GM19397 (cell line): ENCODE measurements around the gene RNF157.

Experiments
- ATAC-seq: cut with Tn5 transposase; IDR thresholded peaks from one replicate; pipeline ENCODE4 v1.9.1; 2021; ENCODE audit warnings: mild to moderate bottlenecking, moderate library complexity; ENCODE audit not compliant: unreplicated experiment

RNF157 gene

DNA sequence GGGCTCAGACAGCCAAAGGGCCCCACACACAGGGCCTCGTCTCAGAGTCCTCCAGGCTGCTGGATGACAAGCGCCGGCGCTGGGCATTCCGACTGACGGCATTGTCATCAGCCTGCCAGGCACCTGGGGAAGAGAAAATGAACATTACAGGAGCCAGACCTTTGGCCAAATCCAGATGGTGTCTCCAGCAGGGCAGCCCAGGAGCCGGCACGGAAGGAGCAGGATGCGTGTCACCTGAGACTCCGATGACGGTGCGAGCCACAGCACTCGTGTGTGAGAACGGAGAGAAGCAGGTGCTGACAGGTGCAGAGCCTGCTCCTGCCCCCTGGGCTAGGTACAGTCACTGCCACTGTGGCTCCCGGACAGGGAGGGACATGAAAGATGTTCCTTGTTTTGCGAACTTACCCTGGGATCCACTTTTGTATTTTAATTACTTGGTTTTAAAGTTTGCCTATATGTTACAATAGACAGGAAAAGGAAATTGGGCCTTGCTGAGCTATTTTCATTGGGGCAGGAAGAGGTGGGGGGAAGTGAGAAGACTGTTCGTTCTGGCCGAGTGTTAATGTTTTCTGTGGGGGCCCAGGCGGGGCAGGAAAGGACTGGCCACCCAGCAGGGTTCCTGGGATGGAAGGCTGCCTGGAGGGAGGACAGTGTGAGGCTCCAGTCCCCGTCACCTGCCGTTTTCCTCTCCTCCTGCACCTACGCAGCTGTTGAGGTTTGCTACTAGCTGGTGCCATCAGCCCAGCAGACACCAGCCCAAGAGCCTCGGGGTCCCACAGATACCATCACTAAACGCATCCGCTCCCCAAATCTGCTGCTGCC is 94.9 kb downstream of the RNF157 start:
- no peak for ATAC-seq

GRCh38 chr17:76142585-76143041 is 97.7 kb downstream of the RNF157 start:
- ATAC-seq = no peak

DNA sequence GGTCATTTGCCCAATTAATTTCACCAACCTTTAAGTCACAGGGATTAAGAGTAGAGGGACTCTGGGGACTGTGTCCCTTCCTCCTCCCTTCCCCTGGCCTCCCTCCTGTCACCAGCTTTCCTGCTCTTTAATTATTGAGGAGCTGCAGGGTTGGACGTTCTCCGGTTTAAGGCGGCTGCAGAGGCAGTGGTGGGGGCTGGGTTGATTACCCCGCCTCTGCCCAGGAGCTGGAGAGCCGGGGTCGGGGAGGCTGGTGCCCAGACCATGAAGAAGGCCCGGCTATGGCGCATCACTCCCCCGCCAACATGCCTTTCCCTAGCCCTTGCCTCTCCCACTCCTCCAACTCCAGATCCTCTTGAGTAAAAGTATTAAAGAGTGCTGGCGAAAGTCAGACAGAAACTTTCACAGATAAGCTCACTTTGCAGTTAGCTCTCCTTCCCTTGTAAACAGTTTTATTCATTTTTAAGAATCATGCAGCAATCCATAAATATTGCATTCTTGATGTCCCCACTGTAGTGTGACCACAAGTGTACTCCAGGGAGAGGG is 98.2 kb downstream of the RNF157 start:
- no peak for ATAC-seq

GRCh38 chr17:76141212-76142038 is 98.9 kb downstream of the RNF157 start, which contains the start of gene FOXJ1:
FOXJ1 (minus strand) TSS chr17:76141245; CDS start chr17:76140395, 850 bp downstream.
- ATAC-seq = peak; percentile 70

DNA sequence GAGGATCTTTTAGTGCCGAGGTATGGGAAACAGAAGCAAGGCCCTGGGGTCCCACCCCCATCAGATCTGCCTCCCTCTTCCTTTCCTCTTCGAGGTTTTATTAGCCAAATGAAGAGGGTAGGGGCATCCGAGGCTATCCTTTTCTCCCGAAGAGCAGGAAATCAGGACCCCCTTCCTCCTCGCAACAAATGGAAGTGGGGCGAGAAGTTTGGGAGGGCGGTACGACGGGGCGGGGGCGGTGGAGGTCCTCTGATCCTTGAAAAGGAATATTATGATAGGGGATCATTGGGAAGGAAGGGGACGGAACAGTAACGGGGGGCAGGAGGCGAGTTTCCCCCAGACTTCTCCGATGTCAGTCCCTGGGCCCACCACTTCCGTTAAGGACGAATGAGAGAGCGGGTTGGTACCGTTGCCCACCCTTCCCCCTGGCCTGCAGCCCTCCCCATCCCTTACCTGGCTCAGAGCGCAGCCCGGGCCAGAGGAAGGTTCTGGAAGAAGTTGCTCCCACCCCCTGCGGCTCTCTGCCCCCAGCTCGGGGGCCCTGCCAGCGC is 99.6 kb downstream of the RNF157 start:
- ATAC-seq = no peak

GRCh38 chr17:76139801-76140660 is 100.3 kb downstream of the RNF157 start:
- ATAC-seq = no peak

- no peak for ATAC-seq
Observed at GRCh38 chr17:76138896-76139752, 101.2 kb downstream of the RNF157 start.

DNA sequence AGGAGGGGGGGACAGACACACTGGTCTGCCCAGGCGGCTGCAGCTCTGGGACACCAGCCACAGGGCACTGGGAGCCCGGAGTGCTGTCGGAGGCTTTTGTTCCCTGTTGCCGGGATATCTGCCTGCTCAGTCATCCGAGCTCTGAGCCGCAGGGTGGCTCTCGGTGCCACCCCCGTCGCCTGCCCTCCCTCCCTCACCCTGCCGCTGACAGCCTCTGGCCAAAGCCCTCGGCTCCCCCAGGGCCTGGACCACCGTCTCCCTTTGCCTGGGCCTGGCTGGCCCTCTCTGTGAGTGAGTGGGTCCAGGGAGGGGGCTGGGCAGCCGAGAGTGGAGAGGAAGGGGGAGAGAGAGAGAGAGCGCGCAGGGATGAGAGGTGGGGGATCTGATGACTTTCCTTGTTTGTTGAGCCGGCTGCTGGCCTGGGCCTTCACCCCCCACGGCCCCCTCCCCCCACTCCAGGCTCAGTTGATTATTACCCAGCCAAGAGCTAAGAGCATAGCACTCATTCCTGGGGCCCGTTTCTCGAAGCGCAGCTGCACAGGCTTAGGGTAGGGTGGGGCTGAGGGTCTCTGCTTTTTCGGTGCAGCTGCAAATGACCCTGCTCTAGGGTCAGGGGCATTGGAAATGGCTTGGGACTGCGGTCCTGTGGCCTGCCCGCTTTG is 101.9 kb downstream of the RNF157 start:
- no peak for ATAC-seq

- no peak for ATAC-seq
Observed at GRCh38 chr17:76137351-76138233, 102.7 kb downstream of the RNF157 start.

- ATAC-seq = no peak
Observed at GRCh38 chr17:76137001-76137350, 103.3 kb downstream of the RNF157 start.

GRCh38 chr17:76136276-76137000 is 103.9 kb downstream of the RNF157 start:
- ATAC-seq = no peak

- no peak for ATAC-seq
Observed at GRCh38 chr17:76135810-76136188, 104.5 kb downstream of the RNF157 start.

DNA sequence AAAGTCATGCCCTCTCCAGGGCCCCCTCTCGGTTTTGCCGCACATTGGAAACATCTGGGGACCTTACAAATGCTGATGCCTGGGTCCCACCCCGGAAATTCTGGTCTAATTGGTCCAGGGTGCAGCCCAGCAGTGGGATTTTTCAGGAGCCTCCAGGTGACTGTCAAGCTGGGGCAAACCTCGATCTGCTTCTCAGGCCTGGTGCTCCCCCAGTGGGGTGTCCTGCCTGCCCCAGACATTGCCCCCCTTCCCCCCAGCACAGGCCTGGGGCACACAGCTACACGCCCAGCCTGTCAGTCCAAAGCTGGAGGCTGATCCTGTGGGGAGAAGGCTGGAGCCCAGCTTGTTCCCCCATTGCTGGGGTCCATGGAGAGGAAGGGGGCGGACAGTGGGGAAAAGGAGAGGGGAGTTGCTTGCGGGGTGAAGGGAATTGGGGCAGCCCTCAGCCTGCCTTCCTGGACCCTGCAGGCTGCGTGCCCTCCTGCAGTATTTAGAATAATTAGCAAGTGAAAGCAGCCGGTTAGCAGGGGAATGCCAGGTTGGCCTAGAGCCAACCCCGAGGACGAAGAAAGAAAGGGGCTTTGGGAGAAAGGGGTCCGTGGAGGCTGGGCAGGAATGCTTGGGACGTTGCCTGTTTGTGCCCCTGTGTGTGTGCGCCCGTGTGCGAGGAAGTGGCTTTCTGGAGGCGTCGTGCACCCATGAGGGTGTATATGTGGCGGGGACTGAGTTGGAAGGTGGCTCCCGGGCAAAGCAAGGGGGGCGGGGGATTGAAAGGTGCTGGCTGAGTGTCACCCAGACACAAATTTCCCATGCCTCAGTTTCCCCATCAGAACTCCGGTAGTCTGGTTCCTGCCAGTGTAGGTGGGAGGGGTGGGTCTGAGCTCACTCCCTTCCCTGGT is 105.1 kb downstream of the RNF157 start:
- no peak for ATAC-seq

DNA sequence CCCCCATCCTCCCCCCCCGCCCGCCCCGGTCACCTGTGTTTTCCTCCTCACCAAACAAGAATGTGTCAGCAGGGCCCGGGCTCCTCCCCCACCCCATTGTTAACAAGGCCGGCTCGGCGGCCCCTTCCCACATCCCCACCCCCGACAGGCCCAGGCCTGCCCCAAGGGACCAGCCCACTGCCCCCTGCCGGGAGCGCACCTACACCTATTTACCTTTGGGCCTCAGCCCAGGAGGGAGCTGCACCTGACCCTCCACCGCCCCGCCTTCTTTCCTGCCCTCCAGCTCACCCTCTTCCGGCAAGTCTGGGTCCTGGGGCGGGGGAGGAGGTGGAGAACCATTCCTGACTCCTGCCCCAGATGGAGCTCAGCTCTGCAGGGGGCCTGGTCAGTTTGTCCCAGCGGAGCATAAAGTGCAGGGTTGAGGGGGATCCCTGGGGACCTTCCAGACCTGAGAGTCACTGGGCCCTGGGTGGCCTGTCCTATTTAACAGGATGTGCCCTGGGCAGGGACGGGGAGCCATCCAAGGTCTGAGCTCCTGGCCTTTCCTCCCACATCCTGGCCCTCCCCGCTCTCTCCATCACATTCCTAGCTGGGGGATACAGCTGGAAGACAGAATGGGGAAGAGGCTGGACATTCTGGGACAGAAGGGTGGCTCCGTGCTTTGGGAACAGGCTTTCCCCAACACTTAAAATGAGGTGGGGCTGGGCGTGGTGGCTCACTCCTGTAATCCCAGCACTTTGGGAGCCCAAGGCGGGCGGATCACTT is 107.5 kb downstream of the RNF157 start:
- ATAC-seq = no peak

- ATAC-seq = no peak
Observed at GRCh38 chr17:76131692-76132573, 108.4 kb downstream of the RNF157 start.
